ENCODE measurements around the gene MACROD2.

Gene MACROD2

GRCh38 chr20:16042731-16043130, 2047.4 kb downstream of the MACROD2 start:
- no peaks in the 10 kb centered on the region for H3K36me3 ChIP-seq
- TF ChIP-seq CTCF (IDR thresholded peaks at IDR 0.05) = no peak
- H3K4me1 ChIP-seq (ENCODE audit: control insufficient read depth in 1 of 2, insufficient read depth in 1 of 2, low read depth in 1 of 2, low read length in 1 of 2) = no peaks in the 10 kb centered on the region
- H3K9me3 ChIP-seq = no peaks in the 10 kb centered on the region
- H3K27ac ChIP-seq = no peak overlapping the region
- H3K27me3 ChIP-seq = no peaks in the 10 kb centered on the region
- no peak overlapping the region for H3K4me3 ChIP-seq (ENCODE audit: low read depth in 1 of 2, low read length in 1 of 2)

- no peaks in the 10 kb centered on the region for H3K36me3 ChIP-seq
- H3K27ac ChIP-seq = no peak overlapping the region
- no peaks in the 10 kb centered on the region for H3K9me3 ChIP-seq
- TF ChIP-seq CTCF (IDR thresholded peaks at IDR 0.05) = no peak
- no peaks in the 10 kb centered on the region for H3K27me3 ChIP-seq
- H3K4me3 ChIP-seq (ENCODE audit: low read depth in 1 of 2, low read length in 1 of 2) = no peak overlapping the region
- H3K4me1 ChIP-seq (ENCODE audit: control insufficient read depth in 1 of 2, insufficient read depth in 1 of 2, low read depth in 1 of 2, low read length in 1 of 2) = no peaks in the 10 kb centered on the region
Measured at GRCh38 chr20:16043931-16044330, 2048.6 kb downstream of the MACROD2 start.

- Histone ChIP-seq H3K27me3 (no peaks in the 10 kb centered on the region), H3K4me1 (ENCODE audit: control insufficient read depth in 1 of 2, insufficient read depth in 1 of 2, low read depth in 1 of 2, low read length in 1 of 2) (no peaks in the 10 kb centered on the region), H3K27ac (no peak overlapping the region), H3K9me3 (no peaks in the 10 kb centered on the region), H3K4me3 (ENCODE audit: low read depth in 1 of 2, low read length in 1 of 2) (no peak overlapping the region), H3K36me3 (no peaks in the 10 kb centered on the region)
- no peak for TF ChIP-seq CTCF (IDR thresholded peaks at IDR 0.05)
Measured at GRCh38 chr20:16048876-16049275, 2053.6 kb downstream of the MACROD2 start.

GRCh38 chr20:16049529-16050093, 2054.3 kb downstream of the MACROD2 start:
- no peaks in the 10 kb centered on the region for H3K9me3 ChIP-seq
- no peaks in the 10 kb centered on the region for H3K36me3 ChIP-seq
- no peak overlapping the region for H3K27ac ChIP-seq
- TF ChIP-seq CTCF (IDR thresholded peaks at IDR 0.05) = no peak
- no peak overlapping the region for H3K4me3 ChIP-seq (ENCODE audit: low read depth in 1 of 2, low read length in 1 of 2)
- H3K27me3 ChIP-seq = no peaks in the 10 kb centered on the region
- no peaks in the 10 kb centered on the region for H3K4me1 ChIP-seq (ENCODE audit: control insufficient read depth in 1 of 2, insufficient read depth in 1 of 2, low read depth in 1 of 2, low read length in 1 of 2)

- H3K27me3 ChIP-seq = no peaks in the 10 kb centered on the region
- TF ChIP-seq CTCF (IDR thresholded peaks at IDR 0.05) = no peak
- H3K36me3 ChIP-seq = no peaks in the 10 kb centered on the region
- no peaks in the 10 kb centered on the region for H3K9me3 ChIP-seq
- H3K4me1 ChIP-seq (ENCODE audit: control insufficient read depth in 1 of 2, insufficient read depth in 1 of 2, low read depth in 1 of 2, low read length in 1 of 2) = no peaks in the 10 kb centered on the region
- H3K4me3 ChIP-seq (ENCODE audit: low read depth in 1 of 2, low read length in 1 of 2) = no peak overlapping the region
- H3K27ac ChIP-seq = no peak overlapping the region
Measured at GRCh38 chr20:16050366-16050765, 2055.1 kb downstream of the MACROD2 start.

- Histone ChIP-seq H3K4me1 (ENCODE audit: control insufficient read depth in 1 of 2, insufficient read depth in 1 of 2, low read depth in 1 of 2, low read length in 1 of 2) (no peaks in the 10 kb centered on the region), H3K36me3 (no peaks in the 10 kb centered on the region), H3K4me3 (ENCODE audit: low read depth in 1 of 2, low read length in 1 of 2) (no peak overlapping the region), H3K27me3 (no peaks in the 10 kb centered on the region), H3K27ac (no peak overlapping the region), H3K9me3 (no peaks in the 10 kb centered on the region)
- no peak for TF ChIP-seq CTCF (IDR thresholded peaks at IDR 0.05)
Measured at GRCh38 chr20:16051968-16052367, 2056.7 kb downstream of the MACROD2 start.
